Activated T-cell treated with anti-CD3 and anti-CD28 coated beads for 24 hours (primary cell): ENCODE data around the gene CENPB.

Experiments used
- DNase-seq: peaks from one replicate; pipeline ENCODE4 v3.0.0-alpha.2; 2020; ENCODE audit warnings: low read depth

The CENPB gene

GRCh38 chr20:3748073-3748472 lies 38.5 kb downstream of the CENPB start:
- DNase-seq: no peak

- DNase-seq: no peak
These were observed 39.1 kb downstream of the CENPB start for GRCh38 chr20:3747471-3747870.

GRCh38 chr20:3745686-3746173 lies 40.8 kb downstream of the CENPB start:
- no peak for DNase-seq

- DNase-seq: peak; percentile 71
These were observed 41.5 kb downstream of the CENPB start for GRCh38 chr20:3744806-3745685.

GRCh38 chr20:3744037-3744436 lies 42.5 kb downstream of the CENPB start:
- DNase-seq: no peak

GRCh38 chr20:3743251-3743650 lies 43.3 kb downstream of the CENPB start:
- DNase-seq: no peak

DNA sequence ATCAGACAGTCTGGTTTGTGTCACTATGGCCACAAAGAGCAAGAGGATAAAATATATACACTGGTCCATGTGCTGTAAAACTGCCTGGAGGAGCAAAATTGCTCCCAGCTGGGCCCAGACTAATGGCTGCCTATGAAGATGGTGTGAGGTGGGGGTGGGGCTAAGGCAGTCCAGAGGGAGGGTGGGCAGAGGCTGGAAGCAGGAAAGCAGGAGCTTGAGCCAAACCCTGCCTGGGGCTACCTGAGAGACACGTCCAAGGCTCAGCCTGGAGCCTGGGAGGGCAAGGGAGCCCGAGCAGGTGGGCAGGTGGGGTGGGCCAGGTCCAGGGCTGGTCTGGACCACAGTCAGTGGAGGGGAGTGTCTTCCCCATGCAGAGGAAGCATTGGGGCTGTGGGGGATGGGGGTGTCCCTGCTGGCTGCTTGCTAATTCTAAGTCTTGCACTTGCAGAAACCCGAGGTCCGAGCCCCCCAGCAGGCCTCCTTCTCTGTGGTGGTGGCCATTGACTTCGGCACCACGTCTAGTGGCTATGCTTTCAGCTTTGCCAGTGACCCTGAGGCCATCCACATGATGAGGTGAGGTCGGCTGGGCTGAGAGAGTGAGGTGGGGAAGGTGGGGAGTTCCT lies 44.6 kb downstream of the CENPB start:
- DNase-seq: no peak

DNA sequence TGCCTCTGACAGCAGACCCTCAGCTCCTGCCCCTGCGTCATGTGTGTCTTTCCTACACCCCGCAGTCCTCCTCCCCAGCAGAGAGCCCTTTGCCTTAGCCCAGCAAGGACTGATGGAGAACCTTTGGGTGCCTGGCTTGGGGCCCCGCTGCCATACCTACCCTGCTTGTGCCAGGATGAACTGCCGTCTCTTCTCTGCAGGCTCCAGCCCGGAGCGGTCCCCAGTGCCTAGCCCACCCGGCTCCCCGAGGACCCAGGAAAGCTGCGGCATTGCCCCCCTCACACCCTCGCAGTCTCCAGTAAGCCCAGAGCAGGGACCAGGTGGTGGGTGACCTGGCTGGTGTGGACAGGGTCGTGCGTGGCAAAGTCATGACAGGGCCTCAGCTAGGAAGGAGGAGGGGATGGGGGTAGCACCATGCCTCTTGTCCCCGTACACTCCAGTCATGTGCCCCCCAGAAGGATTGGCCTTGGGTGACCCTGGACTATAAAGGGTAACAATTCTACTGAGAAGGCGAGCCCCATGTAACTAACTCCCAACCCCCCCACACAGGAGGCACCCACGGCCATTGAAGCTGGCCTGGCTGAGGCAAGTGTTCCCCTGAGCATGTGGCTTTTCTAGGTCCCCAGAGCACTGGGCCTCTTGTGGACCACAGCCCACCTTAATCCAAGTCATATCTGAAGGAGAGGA lies 45.8 kb downstream of the CENPB start:
- DNase-seq: no peak

DNA sequence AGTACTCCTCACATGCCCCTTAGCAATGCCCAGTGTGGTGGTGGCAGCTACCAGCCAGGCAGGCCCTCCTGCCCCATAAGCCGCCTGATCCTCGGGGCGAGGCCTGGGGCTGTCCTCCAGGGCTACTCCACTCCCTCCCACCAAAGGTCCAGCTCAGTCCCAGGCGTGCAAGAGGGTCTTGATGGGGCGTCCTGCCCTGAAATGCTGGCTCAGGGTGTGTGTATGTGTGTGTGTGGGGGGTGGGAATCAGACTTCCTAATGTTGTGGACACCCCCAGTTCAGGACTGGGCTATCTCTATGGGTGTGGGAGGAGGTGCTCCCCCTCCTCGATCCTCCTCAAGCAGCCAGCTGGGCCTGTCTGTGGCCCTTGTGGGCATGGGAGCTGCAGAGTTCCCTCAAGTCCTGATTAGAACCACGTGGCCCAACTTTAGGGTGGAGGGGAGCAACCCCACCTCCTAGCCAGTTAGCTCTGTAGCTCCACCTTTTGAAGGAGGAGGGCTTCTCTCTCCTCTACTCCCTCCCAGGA lies 46.6 kb downstream of the CENPB start:
- no peak for DNase-seq

GRCh38 chr20:3739054-3739925 lies 47.2 kb downstream of the CENPB start:
- no peak for DNase-seq

DNA sequence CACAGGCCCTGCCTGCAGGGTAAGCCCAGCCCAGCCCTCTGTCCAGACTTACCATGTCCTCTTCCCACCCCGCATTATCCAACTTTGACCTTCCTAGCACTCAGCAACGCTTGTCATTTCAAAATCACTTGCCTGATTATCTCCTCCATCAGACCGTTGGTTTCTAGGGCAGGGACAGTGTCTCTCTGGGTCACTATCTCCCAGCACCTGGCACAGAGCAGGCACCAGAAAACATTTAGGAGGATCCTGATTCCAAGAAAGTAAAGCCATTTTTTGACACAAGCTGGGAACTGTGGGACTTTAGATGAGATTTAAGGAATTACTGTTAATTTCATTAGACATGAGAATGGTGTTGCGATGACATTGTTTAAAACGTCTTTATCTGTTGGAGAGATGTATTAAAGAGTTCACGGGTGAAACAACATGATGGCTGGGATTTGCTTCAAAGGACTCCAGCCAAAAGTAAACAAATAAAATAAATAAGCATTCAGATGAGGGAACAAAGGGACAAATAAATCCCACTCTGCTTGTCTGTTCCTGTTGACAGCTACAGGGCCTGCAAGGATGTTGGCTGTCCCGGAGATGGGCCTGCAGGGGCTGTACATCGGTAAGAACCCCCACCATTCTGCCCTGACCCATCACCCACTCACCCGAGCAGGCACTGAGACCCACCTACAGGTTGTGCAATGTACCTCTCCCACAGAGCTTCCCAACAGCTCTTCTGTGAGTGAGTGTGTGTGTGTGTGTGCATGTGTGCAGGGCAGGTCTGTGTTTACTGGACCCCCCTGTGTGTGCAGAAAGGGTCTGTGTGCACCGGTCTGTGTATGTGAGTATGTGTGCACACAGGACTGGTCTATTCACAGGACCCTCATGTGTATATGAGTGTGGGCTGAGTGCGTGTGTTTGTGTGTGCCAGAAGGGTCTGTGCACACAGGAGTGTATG lies 48.2 kb downstream of the CENPB start:
- no peak for DNase-seq

DNA sequence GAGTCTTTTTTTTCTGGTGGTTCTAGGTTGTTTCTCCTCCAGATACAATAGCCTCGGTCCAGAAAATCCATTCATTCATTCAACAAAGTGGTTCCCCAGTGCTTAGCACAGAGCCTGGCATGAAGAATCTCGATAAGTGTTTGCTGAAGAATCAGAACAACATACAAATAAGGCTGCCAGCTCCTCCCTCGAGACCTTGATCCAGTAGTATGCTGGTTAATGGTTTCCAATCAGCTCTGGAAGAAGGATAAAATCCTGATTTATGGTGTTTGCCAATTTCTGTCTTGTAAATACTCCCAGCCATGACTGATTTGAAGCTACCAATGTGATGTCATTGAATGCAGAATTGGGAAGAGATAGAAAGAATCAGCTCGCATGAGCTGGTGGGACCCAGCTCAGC lies 50.8 kb downstream of the CENPB start:
- no peak for DNase-seq

GRCh38 chr20:3734111-3734843 lies 52.3 kb downstream of the CENPB start:
- no peak for DNase-seq
